ENCODE measurements around the gene ADRM1. TPM values are rescaled to one million over a fixed set of nuclear protein-coding genes. Genes with fewer than 3 reads are reported as not detected.

The ADRM1 gene
- total RNA-seq, 2 donors from 2014 or later, result 70.5 to 109 TPM

DNA sequence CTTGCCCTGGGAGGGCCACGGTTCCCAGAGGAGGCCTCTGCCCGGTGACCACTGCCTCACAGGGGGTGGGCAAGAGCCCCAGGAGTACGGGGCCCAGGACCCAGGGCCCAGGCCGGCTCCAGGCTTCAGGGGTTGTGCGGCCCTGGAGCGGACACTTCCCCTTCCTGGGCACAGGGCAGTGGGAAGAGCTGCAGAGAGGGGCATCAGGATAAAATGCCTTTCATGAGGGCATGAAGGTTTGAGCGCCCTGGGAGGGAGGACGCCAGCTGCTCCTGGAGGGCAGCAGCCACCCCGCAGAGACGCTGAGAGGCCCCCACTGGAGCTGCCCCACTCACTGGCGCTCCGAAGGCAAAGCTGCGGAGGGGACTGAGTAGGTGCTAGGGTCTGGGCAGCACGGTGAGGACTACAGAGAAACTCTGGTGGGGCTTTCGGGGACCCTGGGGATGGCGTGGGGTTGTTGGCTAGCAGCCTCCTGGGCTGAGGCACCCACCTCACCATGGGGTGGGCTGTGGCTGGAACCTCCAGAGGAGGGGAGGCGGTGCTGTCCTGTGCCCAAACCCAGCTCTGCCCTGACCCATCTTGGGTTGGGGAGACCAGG is 53.9 kb downstream of the ADRM1 start:
- Histone ChIP-seq H3K9me3 (no peaks in the 10 kb centered on the region), H3K27ac (peak overlapping the region; percentile 67), H3K27me3 (no peaks in the 10 kb centered on the region), H3K36me3 (no peaks in the 10 kb centered on the region), H3K4me1 (no peaks in the 10 kb centered on the region), H3K9ac (ENCODE audit: low read depth in 2 of 2, low read length in 2 of 2) (peak overlapping the region in 1 of 2 donors; percentile 32), H3K4me3 (no peak overlapping the region)
- intact Hi-C loops (cut with DNase I), result no loop called here
- TF ChIP-seq, protein P1, sequence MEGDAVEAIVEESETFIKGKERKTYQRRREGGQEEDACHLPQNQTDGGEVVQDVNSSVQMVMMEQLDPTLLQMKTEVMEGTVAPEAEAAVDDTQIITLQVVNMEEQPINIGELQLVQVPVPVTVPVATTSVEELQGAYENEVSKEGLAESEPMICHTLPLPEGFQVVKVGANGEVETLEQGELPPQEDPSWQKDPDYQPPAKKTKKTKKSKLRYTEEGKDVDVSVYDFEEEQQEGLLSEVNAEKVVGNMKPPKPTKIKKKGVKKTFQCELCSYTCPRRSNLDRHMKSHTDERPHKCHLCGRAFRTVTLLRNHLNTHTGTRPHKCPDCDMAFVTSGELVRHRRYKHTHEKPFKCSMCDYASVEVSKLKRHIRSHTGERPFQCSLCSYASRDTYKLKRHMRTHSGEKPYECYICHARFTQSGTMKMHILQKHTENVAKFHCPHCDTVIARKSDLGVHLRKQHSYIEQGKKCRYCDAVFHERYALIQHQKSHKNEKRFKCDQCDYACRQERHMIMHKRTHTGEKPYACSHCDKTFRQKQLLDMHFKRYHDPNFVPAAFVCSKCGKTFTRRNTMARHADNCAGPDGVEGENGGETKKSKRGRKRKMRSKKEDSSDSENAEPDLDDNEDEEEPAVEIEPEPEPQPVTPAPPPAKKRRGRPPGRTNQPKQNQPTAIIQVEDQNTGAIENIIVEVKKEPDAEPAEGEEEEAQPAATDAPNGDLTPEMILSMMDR (IDR thresholded peaks at IDR 0.05), result no peak
- DNase-seq, result no peak

DNA sequence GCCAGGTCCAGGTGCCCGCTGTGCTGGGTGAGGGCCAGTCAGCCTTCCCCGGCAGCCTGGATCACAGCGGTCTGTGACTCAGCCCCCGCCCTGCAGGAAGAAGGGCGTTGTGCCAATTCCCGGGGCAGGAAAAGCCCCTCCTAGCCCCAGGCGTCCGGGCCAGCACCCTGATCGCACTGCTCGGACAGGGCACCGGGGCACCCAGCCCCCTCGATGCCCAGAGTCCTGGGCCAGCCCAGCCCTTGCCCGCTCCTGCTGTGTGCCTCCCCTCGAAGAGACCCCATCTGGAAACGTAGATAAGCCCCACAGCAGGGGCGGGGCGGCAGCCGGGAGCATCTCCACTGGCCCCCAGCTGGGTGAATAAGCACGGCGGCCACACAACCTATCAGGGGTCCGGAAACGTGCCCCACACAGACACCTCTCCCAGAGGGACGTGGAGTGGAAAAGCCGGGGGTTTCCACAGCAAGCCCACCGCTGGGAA is 54.4 kb downstream of the ADRM1 start:
- H3K27ac ChIP-seq, result peak overlapping the region; percentile 67
- H3K36me3 ChIP-seq, result no peaks in the 10 kb centered on the region
- H3K9ac ChIP-seq (ENCODE audit: low read depth in 2 of 2, low read length in 2 of 2), result peak overlapping the region in 1 of 2 donors; percentile 32
- TF ChIP-seq, protein P1 (IDR thresholded peaks at IDR 0.05), result no peak
- no peaks in the 10 kb centered on the region for H3K27me3 ChIP-seq
- H3K4me1 ChIP-seq, result no peaks in the 10 kb centered on the region
- intact Hi-C loops (cut with DNase I), result no loop called here
- no peak for DNase-seq
- no peaks in the 10 kb centered on the region for H3K9me3 ChIP-seq
- H3K4me3 ChIP-seq, result no peak overlapping the region

GRCh38 chr20:62357681-62358080 is 54.9 kb downstream of the ADRM1 start:
- intact Hi-C loops (cut with DNase I), result no loop called here
- Histone ChIP-seq H3K4me1 (no peaks in the 10 kb centered on the region), H3K9me3 (no peaks in the 10 kb centered on the region), H3K36me3 (no peaks in the 10 kb centered on the region), H3K27me3 (no peaks in the 10 kb centered on the region), H3K27ac (peak overlapping the region; percentile 67), H3K4me3 (no peak overlapping the region), H3K9ac (ENCODE audit: low read depth in 2 of 2, low read length in 2 of 2) (peak overlapping the region; percentile 24 to 32)
- TF ChIP-seq, protein P1 (IDR thresholded peaks at IDR 0.05), result no peak
- DNase-seq, result no peak

Small RNA genes lying within 50 kb of the gene (microRNA-seq; reads per million reads assigned to microRNA genes)
- not detected for gene MIR4758

Other genes starting within 250 kb of the ADRM1 start
- gene TAF4, start 237.1 kb upstream of the ADRM1 start, total RNA-seq, result 10 to 100 TPM; 17.4 to 27.3 TPM
- 10 to 100 TPM; 38.6 to 38.8 TPM for gene LSM14B, start 180.5 kb upstream of the ADRM1 start, total RNA-seq
- 100 to 1,000 TPM; 164 to 315 TPM for gene PSMA7, start 159.6 kb upstream of the ADRM1 start, total RNA-seq
- gene SS18L1, start 159.2 kb upstream of the ADRM1 start, total RNA-seq, result 10 to 100 TPM; 10.1 to 17.7 TPM
- 10 to 100 TPM; 30.4 to 46.7 TPM for gene MTG2, start 120.0 kb upstream of the ADRM1 start, total RNA-seq
- not detected for gene HRH3, start 82.7 kb upstream of the ADRM1 start, total RNA-seq
- 100 to 1,000 TPM in 1 of 2 donors, 10 to 100 TPM in 1; 77.3 to 102 TPM for gene OSBPL2, start 64.5 kb upstream of the ADRM1 start, total RNA-seq
- 10 to 100 TPM; 32.5 to 35.5 TPM for gene LAMA5, start 64.3 kb downstream of the ADRM1 start, total RNA-seq
- gene RPS21, start 84.1 kb downstream of the ADRM1 start, total RNA-seq, result 1,000 to 10,000 TPM; 1,359 to 1,579 TPM
- gene CABLES2, start 104.3 kb downstream of the ADRM1 start, total RNA-seq, result 10 to 100 TPM in 1 of 2 donors, 1 to 10 TPM in 1; 7.8 to 10.5 TPM
- 10 to 100 TPM in 1 of 2 donors, 1 to 10 TPM in 1; 5.9 to 12.5 TPM for gene RBBP8NL, start 124.5 kb downstream of the ADRM1 start, total RNA-seq
- under 1 TPM in 1 of 2 donors, not detected in 1; 0.10 TPM for gene GATA5, start 173.0 kb downstream of the ADRM1 start, total RNA-seq

Measured in colonic mucosa (tissue), 4 donors.